Activated naive CD4-positive, alpha-beta T cell treated with anti-CD3 and anti-CD28 coated beads, Interleukin-2, amount 10 ng/mL, durations not matched to agents 7 days and 5 days (primary cell): ENCODE measurements around the gene POU3F3.

Source experiments
- CTCF ChIA-PET: fragments of 350-600 bp; sonication (Branson Sonifier 250); formaldehyde crosslinking; loops from one replicate; lab custom pipeline; 2021; ENCODE audit warnings: antibody characterized with exemption; lab: Charles Lee
- DNase-seq: peaks from one replicate; pipeline ENCODE4 v3.0.0-alpha.2; 2020
- H3K27ac Mint-ChIP-seq: one replicate; pipeline ENCODE4 v1.8.0; 2021; ENCODE audit warnings: mild to moderate bottlenecking, moderate library complexity, mixed read lengths
- H3K27me3 Mint-ChIP-seq: one replicate; pipeline ENCODE4 v1.8.0; 2021; ENCODE audit warnings: mild to moderate bottlenecking, mixed read lengths
- H3K36me3 Mint-ChIP-seq: one replicate; pipeline ENCODE4 v1.8.0; 2021; ENCODE audit warnings: mixed read lengths
- H3K4me1 Mint-ChIP-seq: one replicate; pipeline ENCODE4 v1.8.0; 2021; ENCODE audit warnings: mixed read lengths
- H3K4me3 Mint-ChIP-seq: one replicate; pipeline ENCODE4 v1.8.0; 2021; ENCODE audit warnings: mild to moderate bottlenecking, moderate library complexity, mixed read lengths
- H3K9me3 Mint-ChIP-seq: one replicate; pipeline ENCODE4 v1.8.0; 2021; ENCODE audit warnings: mixed read lengths

The POU3F3 gene

DNA sequence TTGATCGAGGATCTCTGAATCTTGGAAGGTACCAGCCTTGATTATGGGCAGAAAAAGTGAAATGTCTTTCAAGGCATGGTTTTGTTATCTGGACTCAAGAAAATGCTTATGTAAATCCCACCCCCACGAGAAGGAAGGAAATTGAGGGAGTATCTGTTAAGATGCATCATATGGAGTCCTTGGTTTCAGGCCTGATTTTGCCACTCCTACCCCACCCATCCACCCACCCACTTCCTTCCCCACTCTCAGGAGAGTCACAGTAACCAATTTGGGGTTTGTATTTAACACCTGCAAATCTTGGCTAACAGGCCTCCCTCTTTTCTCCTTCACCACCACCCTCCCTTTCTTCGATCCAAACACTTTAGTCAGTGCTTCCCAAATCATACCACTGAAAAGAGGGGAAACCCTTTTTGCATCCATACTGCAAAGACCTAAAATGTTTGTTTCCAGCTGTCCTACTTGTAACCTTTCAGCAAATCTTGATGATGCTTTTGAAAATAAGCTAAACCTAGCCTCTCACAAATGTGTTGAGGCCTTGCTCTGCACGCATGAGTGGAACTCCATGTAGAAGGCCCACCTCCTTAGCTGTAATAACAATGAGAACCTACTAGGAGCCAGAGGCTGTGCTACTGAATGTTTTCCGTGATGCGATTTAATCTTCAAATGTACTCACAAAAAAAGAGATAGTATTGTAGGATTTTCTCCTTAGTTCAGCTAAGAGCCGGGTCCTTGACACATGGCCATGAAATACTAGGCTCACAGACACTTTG, 34.8 kb downstream of the POU3F3 start:
- Mint-ChIP-seq H3K36me3 (no peaks in the 10 kb centered on the region), H3K4me1 (peaks cover 14% of the 10 kb centered on the region), H3K9me3 (peaks cover 5% of the 10 kb centered on the region), H3K27me3 (peaks cover 3% of the 10 kb centered on the region), H3K27ac (no peak overlapping the region), H3K4me3 (no peak overlapping the region)
- CTCF ChIA-PET: interaction anchor here (1.4 kb wide), 1 partner anchor 14 kb away, joined by 4 read pairs; no protein-coding TSS in a partner anchor
- DNase-seq: no peak

DNA sequence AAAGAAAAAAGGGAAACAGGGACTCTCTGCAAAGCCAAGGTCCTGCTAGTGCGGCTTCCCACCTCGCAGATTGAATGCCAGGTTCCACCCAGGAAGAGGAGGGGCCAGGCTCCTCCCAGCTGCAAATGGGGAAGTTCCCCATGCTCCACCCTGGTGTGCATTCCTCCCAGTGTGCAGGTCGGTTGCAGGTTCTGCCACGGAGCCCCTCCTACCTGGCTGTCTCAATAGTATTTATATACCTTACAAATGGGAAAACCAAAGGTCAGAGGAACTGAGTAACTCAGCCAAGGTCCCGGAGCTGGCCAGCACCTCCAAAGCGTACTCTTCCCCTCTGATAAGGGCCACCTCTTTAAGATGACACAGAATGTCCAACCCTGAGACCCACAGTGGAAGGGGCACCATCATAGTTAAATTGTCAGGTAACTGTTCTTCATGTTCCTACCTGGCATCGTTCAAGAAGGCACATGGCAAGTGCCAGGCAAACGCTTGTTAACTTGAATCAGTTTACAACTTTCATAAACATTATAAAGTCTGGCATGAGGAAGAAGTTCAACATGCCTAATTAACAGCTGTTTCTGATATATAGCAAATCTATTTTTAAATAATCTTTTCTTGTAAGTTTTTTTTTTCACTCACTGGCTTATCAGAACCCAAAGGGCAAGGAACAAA, 35.5 kb downstream of the POU3F3 start:
- no peak for DNase-seq
- H3K27ac Mint-ChIP-seq: no peak overlapping the region
- peaks cover 5% of the 10 kb centered on the region for H3K9me3 Mint-ChIP-seq
- no peaks in the 10 kb centered on the region for H3K27me3 Mint-ChIP-seq
- H3K4me3 Mint-ChIP-seq: no peak overlapping the region
- H3K36me3 Mint-ChIP-seq: no peaks in the 10 kb centered on the region
- CTCF ChIA-PET: interaction anchor here (1.4 kb wide), 1 partner anchor 15 kb away, joined by 4 read pairs; no protein-coding TSS in a partner anchor
- H3K4me1 Mint-ChIP-seq: peaks cover 14% of the 10 kb centered on the region

GRCh38 chr2:104889960-104890684, 36.2 kb downstream of the POU3F3 start:
- Mint-ChIP-seq H3K36me3 (no peaks in the 10 kb centered on the region), H3K4me3 (no peak overlapping the region), H3K27ac (no peak overlapping the region), H3K4me1 (peaks cover 14% of the 10 kb centered on the region), H3K9me3 (peaks cover 5% of the 10 kb centered on the region), H3K27me3 (no peaks in the 10 kb centered on the region)
- CTCF ChIA-PET: interaction anchor here (1.4 kb wide), 1 partner anchor 16 kb away, joined by 4 read pairs; no protein-coding TSS in a partner anchor
- DNase-seq: no peak

DNA sequence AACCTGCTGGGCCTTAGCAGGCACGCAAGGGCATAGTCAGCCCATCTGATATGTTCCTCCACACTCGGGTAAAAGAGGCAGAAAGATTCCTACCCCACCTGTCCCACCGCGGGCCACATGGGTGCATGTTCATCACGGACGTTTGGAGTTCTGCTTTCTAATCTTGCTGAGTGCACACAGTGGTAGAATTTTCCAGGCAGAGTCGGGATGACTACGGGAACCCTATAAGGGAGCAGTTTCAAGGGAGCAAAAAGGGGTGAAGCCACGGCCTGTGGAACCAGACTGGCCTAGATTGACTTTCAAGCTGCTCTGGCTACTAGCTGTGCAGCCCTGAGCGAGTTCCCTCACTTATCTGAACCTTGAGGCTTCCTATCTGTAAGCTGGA, 36.8 kb downstream of the POU3F3 start:
- H3K4me3 Mint-ChIP-seq: no peak overlapping the region
- H3K27me3 Mint-ChIP-seq: no peaks in the 10 kb centered on the region
- peaks cover 14% of the 10 kb centered on the region for H3K4me1 Mint-ChIP-seq
- no peaks in the 10 kb centered on the region for H3K36me3 Mint-ChIP-seq
- no peak overlapping the region for H3K27ac Mint-ChIP-seq
- peaks cover 5% of the 10 kb centered on the region for H3K9me3 Mint-ChIP-seq
- no peak for DNase-seq
- CTCF ChIA-PET: no interaction called here

- Mint-ChIP-seq H3K36me3 (no peaks in the 10 kb centered on the region), H3K4me3 (no peak overlapping the region), H3K27me3 (no peaks in the 10 kb centered on the region), H3K4me1 (peaks cover 14% of the 10 kb centered on the region), H3K27ac (no peak overlapping the region), H3K9me3 (peaks cover 5% of the 10 kb centered on the region)
- CTCF ChIA-PET: no interaction called here
- DNase-seq: no peak
Measured at GRCh38 chr2:104891145-104891544, 37.2 kb downstream of the POU3F3 start.

- H3K4me1 Mint-ChIP-seq: no peaks in the 10 kb centered on the region
- H3K27me3 Mint-ChIP-seq: peaks cover 9% of the 10 kb centered on the region
- H3K36me3 Mint-ChIP-seq: no peaks in the 10 kb centered on the region
- H3K9me3 Mint-ChIP-seq: no peaks in the 10 kb centered on the region
- no peak overlapping the region for H3K4me3 Mint-ChIP-seq
- CTCF ChIA-PET: no interaction called here
- H3K27ac Mint-ChIP-seq: no peak overlapping the region
- no peak for DNase-seq
Measured at GRCh38 chr2:104896446-104896845, 42.5 kb downstream of the POU3F3 start.

DNA sequence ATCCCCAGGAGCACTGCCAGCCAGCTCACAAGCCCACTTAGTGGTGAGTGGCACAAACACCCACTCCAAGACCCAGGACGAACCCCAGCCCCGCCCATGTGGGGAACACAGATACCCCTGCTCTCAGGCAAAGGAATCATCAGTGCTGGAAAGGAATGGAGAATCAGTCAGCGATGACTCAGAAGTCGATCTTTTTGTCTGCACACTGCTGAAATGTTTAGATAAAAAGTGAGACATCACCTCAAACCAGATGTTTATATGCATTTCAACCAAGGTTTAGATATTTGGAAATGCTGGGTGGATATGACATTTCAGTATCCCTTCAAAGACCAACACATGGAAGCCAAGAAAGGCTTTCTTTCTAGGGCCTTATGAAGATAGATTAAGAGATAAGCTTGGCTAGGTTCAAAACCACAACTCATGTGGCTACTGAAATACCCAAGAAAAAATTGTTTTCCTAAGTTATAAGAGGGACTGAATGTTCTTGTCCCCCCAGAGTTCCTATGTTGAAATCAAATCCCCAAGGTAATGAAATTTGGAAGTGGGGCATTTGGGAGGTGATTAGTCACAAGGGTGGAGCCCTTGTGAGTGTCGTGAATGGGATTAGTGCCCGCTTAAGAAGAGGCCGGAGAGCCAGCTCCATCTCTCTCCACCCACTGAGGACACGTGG, 43.7 kb downstream of the POU3F3 start:
- CTCF ChIA-PET: no interaction called here
- DNase-seq: no peak
- H3K4me3 Mint-ChIP-seq: no peak overlapping the region

GRCh38 chr2:104900608-104901007, 46.7 kb downstream of the POU3F3 start:
- H3K27me3 Mint-ChIP-seq: peaks cover 9% of the 10 kb centered on the region
- CTCF ChIA-PET: no interaction called here

More for the DNA sequence above, 43.7 kb downstream of the POU3F3 start:
- Mint-ChIP-seq H3K27me3 (peaks cover 9% of the 10 kb centered on the region), H3K4me1 (no peaks in the 10 kb centered on the region), H3K27ac (no peak overlapping the region), H3K9me3 (no peaks in the 10 kb centered on the region), H3K36me3 (no peaks in the 10 kb centered on the region)

DNA sequence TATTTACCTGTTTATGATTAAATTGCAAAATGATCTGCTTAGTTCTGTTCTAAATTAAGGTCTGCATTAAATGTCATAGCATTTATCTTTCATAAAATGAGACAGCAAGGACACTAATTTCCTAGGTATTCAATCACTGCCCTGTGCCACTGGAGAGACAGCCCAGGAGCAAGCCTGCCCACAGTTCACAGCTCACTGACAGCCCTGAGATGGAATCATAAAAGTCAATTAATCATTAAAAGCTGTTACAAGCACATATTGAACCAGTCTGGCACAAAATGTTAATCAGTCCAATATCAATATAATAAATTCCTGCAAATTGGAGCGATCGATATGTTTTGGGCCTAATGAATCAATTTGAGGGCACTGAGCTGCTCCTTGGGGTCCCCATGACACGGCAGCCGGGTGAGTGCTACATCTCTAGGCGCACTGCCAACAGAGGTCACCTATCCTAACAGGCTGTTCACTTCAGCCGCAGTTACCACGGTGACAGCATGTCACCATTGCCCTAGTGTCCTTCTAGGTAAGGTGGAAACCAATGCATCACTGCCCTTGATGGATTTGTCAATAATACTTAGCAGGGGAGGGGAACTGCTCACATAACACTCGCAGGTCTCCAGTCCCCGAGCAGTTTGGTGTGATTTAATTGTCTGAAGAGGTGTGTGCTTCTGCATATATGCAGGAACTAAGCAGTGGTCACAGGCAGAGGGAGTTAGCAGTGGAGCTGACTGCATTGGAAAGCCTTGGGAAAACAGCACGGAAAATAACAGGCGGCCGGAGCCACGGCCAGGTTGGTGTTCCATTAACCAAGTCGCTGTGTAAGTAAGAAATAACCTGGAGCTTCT, 47.3 kb downstream of the POU3F3 start:
- Mint-ChIP-seq H3K36me3 (no peaks in the 10 kb centered on the region), H3K27me3 (peaks cover 9% of the 10 kb centered on the region), H3K9me3 (no peaks in the 10 kb centered on the region), H3K4me3 (no peak overlapping the region), H3K27ac (no peak overlapping the region), H3K4me1 (no peaks in the 10 kb centered on the region)
- DNase-seq: no peak
- CTCF ChIA-PET: no interaction called here

More at GRCh38 chr2:104900608-104901007, 46.7 kb downstream of the POU3F3 start:
- Mint-ChIP-seq H3K4me3 (no peak overlapping the region), H3K27ac (no peak overlapping the region), H3K9me3 (no peaks in the 10 kb centered on the region), H3K4me1 (no peaks in the 10 kb centered on the region), H3K36me3 (no peaks in the 10 kb centered on the region)
- no peak for DNase-seq

DNA sequence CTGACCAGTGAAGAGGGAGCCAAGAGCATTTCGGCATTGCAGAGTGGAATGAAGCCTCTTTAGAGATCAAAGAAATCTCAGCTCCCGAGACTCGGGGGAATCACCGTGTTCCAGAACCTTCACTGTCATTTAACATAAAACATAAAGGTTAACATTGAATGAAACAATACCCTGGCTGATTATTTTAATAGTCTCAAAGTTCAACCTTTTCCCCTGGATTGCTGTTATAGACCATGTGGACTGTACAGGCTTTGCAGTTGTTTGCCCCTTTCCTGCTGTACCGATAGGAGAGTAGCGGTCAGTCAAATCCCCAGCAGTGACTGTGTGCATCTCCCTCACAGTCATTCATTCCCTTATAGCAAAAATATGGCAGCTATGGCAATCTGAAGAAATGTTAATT, 48.4 kb downstream of the POU3F3 start:
- CTCF ChIA-PET: no interaction called here
- DNase-seq: no peak
- Mint-ChIP-seq H3K9me3 (no peaks in the 10 kb centered on the region), H3K36me3 (no peaks in the 10 kb centered on the region), H3K27ac (no peak overlapping the region), H3K4me3 (no peak overlapping the region), H3K4me1 (no peaks in the 10 kb centered on the region), H3K27me3 (peaks cover 6% of the 10 kb centered on the region)
